Motor neuron (in vitro differentiated cells): ENCODE results near the gene SCLY. TPM values are rescaled to one million over a fixed set of nuclear protein-coding genes. Genes with fewer than 3 reads are reported as not detected.

Experiments used
- ATAC-seq, 8 experiments: fragments of 200-7000 bp; cut with Tn5 transposase; replicated peaks in 6 of 8; 2 replicates each; pipeline ENCODE4 v1.8.0; 2021; ENCODE audit warnings: mild to moderate bottlenecking in 8 of 8, moderate library complexity in 8 of 8
- H3K27ac ChIP-seq, 2 donors: fragments of 250-450 bp; sonication (Bioruptor Pico); 2 replicates each; pipeline ENCODE4 v1.9.0; 2021; ENCODE audit warnings: antibody characterized with exemption in 2 of 2, mild to moderate bottlenecking in 2 of 2, moderate library complexity in 1 of 2
- H3K4me1 ChIP-seq, 2 donors: fragments of 250-450 bp; sonication (Bioruptor Pico); replicated peaks in 1 of 2; 2 replicates each; pipeline ENCODE4 v1.6.1; 2021; ENCODE audit warnings: antibody characterized with exemption in 2 of 2, mild to moderate bottlenecking in 2 of 2, moderate library complexity in 1 of 2
- H3K4me3 ChIP-seq, 5 donors: fragments of 250-450 bp; sonication (Bioruptor Pico); 2 replicates each; pipeline ENCODE4 v1.9.0; 2021; ENCODE audit warnings: antibody characterized with exemption in 5 of 5, mild to moderate bottlenecking in 5 of 5, moderate library complexity in 4 of 5
- WGBS, 10 experiments: fragments of 450-650 bp; shearing (Covaris generic); methylation state at CpG; one replicate each; pipeline ENCODE4 v1.0.0; 2022; 5-methylcytosine and 5-hydroxymethylcytosine counted together
- in situ Hi-C, 9 experiments: fragments of 400-800 bp; cut with MboI; loops; one replicate each; pipeline ENCODE4 v1.15.0; 2021; ENCODE audit warnings: low sequenced_read_pairs in 9 of 9, low pct_unique_long_range_greater_than_20kb in 2 of 9; ENCODE audit not compliant: unreplicated experiment in 9 of 9
- total RNA-seq, 8 experiments: library from RNA; unstranded; fragments of 300-600 nt; gene quantifications; 2 replicates each; pipeline versions ENCODE4 v1.2.3 to v1.2.4, GENCODE V29; 2022

Gene SCLY
- total RNA-seq, 8 experiments from 2014 or later = 7.4 to 40.7 (median 12.4) TPM

DNA sequence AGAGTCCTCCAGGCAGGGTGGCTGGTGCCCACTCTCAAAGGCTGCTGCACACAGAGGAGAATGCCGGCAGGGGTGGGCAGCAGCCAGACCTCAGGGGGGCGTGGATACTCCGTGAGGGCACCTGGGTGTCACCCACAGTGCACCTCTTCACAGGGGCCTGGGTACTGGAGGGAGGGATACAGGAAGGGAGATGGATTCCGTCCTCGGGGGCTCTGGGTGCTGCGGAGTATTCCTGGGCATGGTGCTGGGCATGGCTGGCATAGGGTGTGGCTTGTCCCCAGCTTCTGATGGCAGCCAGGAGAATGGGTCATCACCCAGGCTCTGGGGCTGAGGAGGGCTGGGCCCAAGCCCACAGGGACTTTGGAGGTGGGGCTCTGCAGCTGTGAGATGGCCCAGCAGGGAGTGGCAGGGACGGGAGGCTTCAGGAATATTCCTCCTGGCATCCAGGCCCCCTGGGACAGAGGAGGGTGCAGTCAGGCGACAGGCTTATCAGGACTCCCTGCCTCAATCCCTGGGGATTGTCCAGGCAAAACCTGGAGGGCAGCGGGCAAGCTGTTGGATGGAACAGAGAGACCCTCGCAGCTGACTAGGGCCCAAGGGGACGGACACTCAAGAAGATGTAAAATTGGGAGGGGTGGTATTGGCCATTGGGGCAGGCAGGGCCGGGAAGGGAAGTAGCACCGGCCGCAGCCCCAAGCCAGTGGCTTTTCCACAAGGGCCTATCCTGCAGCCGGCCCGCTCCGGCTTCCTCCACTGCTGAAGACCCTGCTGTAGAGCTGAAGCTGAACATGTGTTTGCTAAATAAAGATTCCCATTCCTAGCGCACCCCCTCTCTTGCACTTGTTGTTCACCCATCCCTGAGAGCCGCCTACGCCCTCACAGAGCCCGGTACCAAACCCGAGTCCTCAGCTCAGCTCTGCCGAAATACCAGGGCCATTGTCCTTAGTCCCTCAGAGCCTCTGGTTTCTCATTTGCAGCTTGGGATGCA lies 72.0 kb downstream of the SCLY start:
- in situ Hi-C loops = no loop called here
- no peak overlapping the region for H3K4me3 ChIP-seq
- no peak overlapping the region for H3K27ac ChIP-seq
- peaks cover 0 to under 1% of the 10 kb centered on the region in 2 donors for H3K4me1 ChIP-seq
- ATAC-seq = peak in 4 of 8 experiments; percentile 16 to 62 (median 34)
- WGBS, 10 experiments = 67 to 100% (median 84%) methylated on average over 1 to 5 of the region's 23 CpGs; no CpG with 5 or more reads in 4 of the 10 experiments

DNA sequence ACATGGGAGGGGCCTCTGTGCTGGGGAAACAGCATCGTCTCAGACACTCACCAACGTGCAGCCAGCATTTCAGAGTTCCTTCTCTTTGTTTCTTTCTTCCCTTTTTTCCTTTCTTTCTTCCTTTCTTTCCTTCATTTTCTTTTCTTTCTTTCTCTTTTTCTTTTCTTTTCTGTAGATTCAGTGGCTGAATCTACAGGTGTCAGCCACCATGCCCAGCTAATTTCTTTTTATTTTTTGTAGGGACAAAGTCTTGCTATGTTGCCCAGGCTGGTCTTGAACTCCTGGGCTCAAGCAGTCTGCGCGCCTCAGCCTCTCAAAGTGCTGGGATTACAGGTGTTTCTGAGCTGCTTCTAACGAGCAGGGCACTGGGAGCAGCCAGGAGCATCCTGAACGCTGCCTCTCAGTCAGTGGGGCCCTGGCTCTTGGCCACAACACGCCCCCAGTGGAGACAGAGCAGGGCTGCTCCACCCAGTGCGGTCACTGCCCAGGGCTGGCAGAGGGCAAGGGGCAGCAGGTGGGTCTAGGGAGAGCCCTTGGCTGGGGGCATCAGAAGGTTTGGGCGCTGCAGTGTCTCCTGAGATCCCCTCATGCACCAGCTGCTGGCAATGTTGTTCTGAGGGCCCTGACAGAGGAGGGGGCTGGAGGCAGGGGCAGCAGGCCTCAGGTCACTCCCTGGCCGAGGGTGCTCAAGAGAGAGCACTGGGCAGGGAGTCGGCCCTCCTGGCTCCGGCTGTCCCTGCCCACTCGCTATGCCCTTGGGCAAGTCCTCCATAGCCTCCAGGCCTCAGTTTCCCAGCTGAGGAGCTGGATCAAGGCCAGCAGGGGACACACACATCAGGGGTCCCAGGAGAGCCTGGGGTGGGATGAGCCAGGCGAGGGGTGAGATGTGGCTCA lies 72.9 kb downstream of the SCLY start:
- in situ Hi-C loops = no loop called here
- 38 to 73% (median 46%) methylated on average over 2 to 9 of the region's 14 CpGs; no CpG with 5 or more reads in 2 of the 10 experiments for WGBS, 10 experiments
- peaks cover 6 to 9% of the 10 kb centered on the region in 2 donors for H3K4me1 ChIP-seq
- H3K27ac ChIP-seq = no peak overlapping the region
- no peak overlapping the region for H3K4me3 ChIP-seq
- ATAC-seq = peak in 3 of 8 experiments; percentile 11 to 22 (median 22)

- no peak for ATAC-seq
Observed at GRCh38 chr2:238134393-238134785, 73.6 kb downstream of the SCLY start.

DNA sequence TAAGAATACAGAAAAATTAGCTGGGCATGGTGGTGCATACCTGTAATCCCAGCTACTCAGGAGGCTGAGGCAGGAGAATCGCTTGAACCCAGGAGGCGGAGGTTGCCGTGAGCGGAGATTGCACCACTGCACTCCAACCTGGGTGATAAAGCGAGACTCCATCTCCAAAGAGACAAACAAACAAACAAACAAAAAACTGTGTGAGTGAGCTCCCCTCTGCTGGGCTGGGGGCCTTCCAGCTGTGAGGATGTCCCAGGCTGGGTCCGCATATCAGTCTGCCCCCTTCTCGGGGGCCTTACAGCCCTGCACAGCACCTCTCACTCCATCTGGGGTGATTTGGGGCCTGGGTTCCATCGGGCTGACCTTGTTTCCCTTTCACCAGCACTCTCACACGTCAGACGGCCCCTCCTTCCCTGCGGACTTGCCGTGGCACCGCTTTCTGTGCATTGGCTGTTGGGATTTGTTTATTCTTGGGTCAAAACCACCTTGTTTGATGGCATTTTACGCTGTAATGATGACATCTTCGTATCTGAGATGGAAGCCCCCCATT lies 74.9 kb downstream of the SCLY start:
- in situ Hi-C loops = no loop called here
- H3K4me1 ChIP-seq = peaks cover 12 to 16% of the 10 kb centered on the region in 2 donors
- no peak overlapping the region for H3K4me3 ChIP-seq
- no peak for ATAC-seq
- no peak overlapping the region for H3K27ac ChIP-seq
- WGBS, 10 experiments = 70 to 100% (median 80%) methylated on average over 1 to 13 of the region's 15 CpGs; no CpG with 5 or more reads in 4 of the 10 experiments

More at GRCh38 chr2:238134393-238134785, 73.6 kb downstream of the SCLY start:
- WGBS, 10 experiments = 80 to 94% (median 91%) methylated on average over 1 to 8 of the region's 11 CpGs; no CpG with 5 or more reads in 5 of the 10 experiments
- Histone ChIP-seq H3K4me1 (peaks cover 12 to 15% of the 10 kb centered on the region in 2 donors), H3K4me3 (no peak overlapping the region), H3K27ac (no peak overlapping the region)
- in situ Hi-C loops = no loop called here

DNA sequence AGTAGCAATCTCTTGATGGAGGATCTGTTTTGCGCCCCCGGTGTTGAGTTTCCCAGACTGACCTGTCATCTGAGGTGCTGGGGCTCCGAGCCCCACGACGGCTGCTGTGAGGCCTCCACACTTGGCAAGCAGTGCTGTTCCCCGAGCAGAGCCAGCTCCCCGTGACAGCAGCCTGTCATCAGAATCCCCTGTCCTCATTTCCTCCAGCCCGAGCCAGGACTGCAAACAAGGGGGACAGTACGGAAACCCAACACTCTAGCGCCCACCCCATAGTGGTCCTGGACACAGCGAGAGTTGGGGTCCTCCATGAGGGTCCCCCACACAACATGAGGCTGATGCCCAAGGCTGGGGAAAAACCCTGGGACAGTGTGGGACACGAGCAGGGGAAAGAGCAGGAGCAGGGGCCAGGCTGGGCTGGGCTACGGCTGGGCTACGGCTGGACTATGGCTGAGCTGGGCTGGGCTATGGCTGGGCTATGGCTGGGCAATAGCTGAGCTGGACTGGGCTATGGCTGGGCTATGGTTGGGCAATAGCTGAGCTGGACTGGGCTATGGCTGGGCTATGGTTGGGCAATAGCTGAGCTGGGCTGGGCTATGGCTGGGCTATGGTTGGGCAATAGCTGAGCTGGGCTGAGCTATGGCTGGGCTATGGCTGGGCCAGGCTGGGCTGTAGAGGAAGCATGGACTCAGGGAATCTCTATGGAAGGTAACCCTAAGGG lies 76.2 kb downstream of the SCLY start:
- in situ Hi-C loops = no loop called here
- Histone ChIP-seq H3K27ac (no peak overlapping the region), H3K4me3 (no peak overlapping the region), H3K4me1 (peaks cover 12 to 16% of the 10 kb centered on the region in 2 donors)
- peak in 3 of 8 experiments; percentile 2 to 40 (median 8) for ATAC-seq
- WGBS, 10 experiments = 18 to 96% (median 77%) methylated on average over 1 to 8 of the region's 14 CpGs; no CpG with 5 or more reads in 3 of the 10 experiments

- ATAC-seq = no peak
Observed at GRCh38 chr2:238137885-238138284, 77.1 kb downstream of the SCLY start.

DNA sequence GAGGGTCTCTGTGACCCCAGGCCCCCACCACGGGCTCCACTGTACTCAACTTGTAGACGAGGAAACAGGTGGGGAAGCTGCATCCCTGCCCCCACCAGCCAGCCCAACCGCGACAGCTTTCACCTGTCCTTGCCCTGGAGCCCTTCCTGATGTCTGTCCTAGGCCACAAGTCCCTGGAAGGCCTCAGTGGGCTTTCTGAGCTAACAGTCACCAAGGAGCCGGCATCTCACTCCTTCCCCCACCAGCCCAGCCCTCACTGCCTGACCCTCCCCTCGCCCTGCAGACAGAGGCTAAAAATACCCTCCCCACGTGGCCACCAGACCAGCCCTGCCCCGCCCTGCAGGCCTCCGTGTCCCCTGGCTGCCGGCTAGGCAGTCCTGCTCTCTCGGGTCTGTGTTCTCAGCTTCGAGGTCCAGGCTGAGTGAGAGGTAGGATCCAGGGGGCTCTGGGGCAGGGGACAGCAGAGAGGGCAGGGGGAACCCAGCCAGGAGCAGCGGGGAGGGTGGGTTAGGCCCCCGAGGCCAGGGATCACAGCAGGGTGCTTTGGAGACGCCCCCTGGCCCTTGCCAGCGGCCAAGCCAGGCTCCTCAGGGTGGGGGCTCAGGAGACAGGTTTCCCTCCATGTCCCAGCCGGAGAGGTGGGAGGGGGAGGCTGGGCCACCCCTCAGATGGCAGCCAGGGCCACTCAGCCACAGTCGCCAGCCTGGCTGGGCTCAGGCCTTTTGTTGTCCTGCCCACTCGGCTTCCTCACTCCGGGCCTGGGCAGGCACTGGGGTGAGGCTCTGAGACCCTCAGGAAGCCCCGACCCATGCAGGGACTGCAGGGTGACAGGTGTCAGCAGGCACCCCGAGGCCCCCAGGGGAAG lies 77.8 kb downstream of the SCLY start, which contains the start of gene KLHL30:
TSS of gene KLHL30 (plus strand) at position 338 of the 865 bp plus-strand sequence. CDS start 2,087 bp downstream, outside the sequence.
- peak within 1 kb of the TSS in 1 of 5 donors; percentile 18 for H3K4me3 ChIP-seq
- peak; percentile 53 to 95 (median 92) for ATAC-seq
- in situ Hi-C loops = no loop called here
- 40 to 70% methylated on average over 1 to 2 of the region's 22 CpGs; no CpG with 5 or more reads in 8 of the 10 experiments for WGBS, 10 experiments
- peak within 1 kb of the TSS in 1 of 2 donors; percentile 40 for H3K27ac ChIP-seq
- H3K4me1 ChIP-seq = peaks cover 12 to 16% of the 10 kb centered on the region in 2 donors

More at GRCh38 chr2:238137885-238138284, 77.1 kb downstream of the SCLY start:
- no peak overlapping the region for H3K27ac ChIP-seq
- H3K4me3 ChIP-seq = no peak overlapping the region
- peaks cover 12 to 16% of the 10 kb centered on the region in 2 donors for H3K4me1 ChIP-seq
- WGBS, 10 experiments = 80 to 100% (median 83%) methylated on average over 1 to 6 of the region's 13 CpGs; no CpG with 5 or more reads in 7 of the 10 experiments
- in situ Hi-C loops = no loop called here

GRCh38 chr2:238139196-238140039 lies 78.6 kb downstream of the SCLY start:
- H3K4me3 ChIP-seq = peak overlapping the region in 1 of 5 donors; percentile 18
- WGBS, 10 experiments = 57 to 93% methylated on average over 3 to 18 of the region's 56 CpGs; no CpG with 5 or more reads in 8 of the 10 experiments
- in situ Hi-C loops = no loop called here
- no peak overlapping the region for H3K27ac ChIP-seq
- peak in 7 of 8 experiments; percentile 4 to 56 (median 53) for ATAC-seq
- peaks cover 12 to 16% of the 10 kb centered on the region in 2 donors for H3K4me1 ChIP-seq

- 89 to 100% methylated on average over 3 of the region's 7 CpGs; no CpG with 5 or more reads in 8 of the 10 experiments for WGBS, 10 experiments
- ATAC-seq = no peak
- Histone ChIP-seq H3K4me1 (peaks cover 12 to 16% of the 10 kb centered on the region in 2 donors), H3K27ac (no peak overlapping the region), H3K4me3 (no peak overlapping the region)
- in situ Hi-C loops = no loop called here
Observed at GRCh38 chr2:238140040-238140439, 79.2 kb downstream of the SCLY start.

GRCh38 chr2:238140721-238141540 lies 80.1 kb downstream of the SCLY start:
- peaks cover 12 to 16% of the 10 kb centered on the region in 2 donors for H3K4me1 ChIP-seq
- 73 to 100% (median 93%) methylated on average over 3 to 19 of the region's 60 CpGs; no CpG with 5 or more reads in 7 of the 10 experiments for WGBS, 10 experiments
- no peak overlapping the region for H3K27ac ChIP-seq
- in situ Hi-C loops = no loop called here
- no peak for ATAC-seq
- no peak overlapping the region for H3K4me3 ChIP-seq
